CD4-positive, alpha-beta memory T cell (primary cell): Measurements from ENCODE around the gene WWP2. TPM values are rescaled to one million over a fixed set of nuclear protein-coding genes. Genes with fewer than 3 reads are reported as not detected.
"Not testable (repeated sequence)": the region's sequence is repeated elsewhere in the genome, so short reads cannot be mapped to it uniquely, and the experiment has no call there.

Experiments
- CTCF ChIA-PET: fragments of 350-600 bp; sonication (Branson Sonifier 250); formaldehyde crosslinking; loops from one replicate; lab custom pipeline; 2021; ENCODE audit warnings: inconsistent platforms; ENCODE audit not compliant: partially characterized antibody; lab: Charles Lee
- POLR2A ChIA-PET: fragments of 350-600 bp; sonication (Branson Sonifier 250); formaldehyde crosslinking; loops from one replicate; lab custom pipeline; 2021; ENCODE audit not compliant: partially characterized antibody; lab: Charles Lee
- DNase-seq, 5 donors: peaks; one replicate each; pipeline versions ENCODE4 v3.0.0 to v3.0.0-alpha.2; 2020 to 2022; ENCODE audit warnings: mixed read lengths in 1 of 5
- H3K27ac ChIP-seq: one replicate; pipeline ENCODE4 v1.7.0; 2013; ENCODE audit warnings: low read depth, low read length
- H3K27me3 ChIP-seq: 2 replicates; pipeline ENCODE4 v1.7.0; 2013; ENCODE audit warnings: mild to moderate bottlenecking, low read length, moderate library complexity; ENCODE audit not compliant: insufficient read depth
- H3K36me3 ChIP-seq: 2 replicates; pipeline ENCODE4 v1.7.0; 2013; ENCODE audit warnings: mild to moderate bottlenecking, low read length, moderate library complexity; ENCODE audit not compliant: insufficient read depth
- H3K4me1 ChIP-seq: 2 replicates; pipeline ENCODE4 v1.7.0; 2013; ENCODE audit warnings: mild to moderate bottlenecking, low read length, moderate library complexity; ENCODE audit not compliant: insufficient read depth
- H3K4me3 ChIP-seq, 2 donors: one replicate each; pipeline ENCODE4 v1.7.0; 2013; ENCODE audit warnings: low read length in 2 of 2, mild to moderate bottlenecking in 1 of 2
- H3K9me3 ChIP-seq, 2 donors: one replicate each; pipeline ENCODE4 v1.7.0; 2013; ENCODE audit warnings: low read length in 2 of 2, control low read depth in 1 of 2; ENCODE audit not compliant: control insufficient read depth in 1 of 2
- H3K27ac Mint-ChIP-seq, 7 donors: one replicate each; pipeline ENCODE4 v1.8.0; 2020 to 2021; ENCODE audit warnings: mixed read lengths in 7 of 7, mild to moderate bottlenecking in 6 of 7, inconsistent platforms in 3 of 7, moderate library complexity in 3 of 7
- H3K27me3 Mint-ChIP-seq, 2 donors: one replicate each; pipeline ENCODE4 v1.8.0; 2020 to 2021; ENCODE audit warnings: mixed read lengths in 2 of 2
- H3K36me3 Mint-ChIP-seq, 2 donors: one replicate each; pipeline ENCODE4 v1.8.0; 2020 to 2021; ENCODE audit warnings: mixed read lengths in 2 of 2, inconsistent platforms in 1 of 2, mild to moderate bottlenecking in 1 of 2
- H3K4me1 Mint-ChIP-seq, 4 donors: one replicate each; pipeline ENCODE4 v1.8.0; 2020 to 2021; ENCODE audit warnings: mixed read lengths in 4 of 4, mild to moderate bottlenecking in 1 of 4
- H3K4me3 Mint-ChIP-seq, 8 donors: one replicate each; pipeline ENCODE4 v1.8.0; 2020 to 2021; ENCODE audit warnings: mixed read lengths in 8 of 8, mild to moderate bottlenecking in 7 of 8, moderate library complexity in 6 of 8, inconsistent platforms in 3 of 8
- H3K9me3 Mint-ChIP-seq, 8 donors: one replicate each; pipeline ENCODE4 v1.8.0; 2020 to 2021; ENCODE audit warnings: mixed read lengths in 8 of 8, mild to moderate bottlenecking in 5 of 8, inconsistent platforms in 3 of 8, moderate library complexity in 1 of 8
- intact Hi-C: fragments of 100-400 bp; cut with micrococcal nuclease; formaldehyde crosslinking; loops from one replicate; pipeline ENCODE4 v1.15.1; 2023
- polyA plus RNA-seq, 2 donors: library from polyadenylated mRNA; unstranded; fragments of 300-500 nt; fragmentation: Illumina TruSeq; gene quantifications; one replicate each; pipeline ENCODE4 v1.2.3, GENCODE V29; 2021
- total RNA-seq, 2 experiments: library from RNA; stranded (reverse); gene quantifications; one replicate each; pipeline ENCODE4 v1.2.3, GENCODE V29; 2021

WWP2 gene
- total and polyA plus RNA-seq, 4 experiments from 2014 or later, result 27.8 to 77.0 (median 62.8) TPM

- Mint-ChIP-seq H3K9me3 (no peaks in the 10 kb centered on the region), H3K4me3 (no peak overlapping the region), H3K27me3 (no peaks in the 10 kb centered on the region), H3K36me3 (peaks cover 26 to 38% of the 10 kb centered on the region in 2 donors), H3K4me1 (peaks cover 0 to 2% (median under 1%) of the 10 kb centered on the region in 4 donors), H3K27ac (no peak overlapping the region)
- H3K9me3 ChIP-seq, result no peaks in the 10 kb centered on the region
- ChIA-PET POLR2A (no interaction called here), CTCF (interaction anchor here (1.2 kb wide), 1 partner anchor 13 kb away, joined by 3 read pairs; no protein-coding TSS in a partner anchor)
- intact Hi-C loops, result no loop called here
- no peak overlapping the region for H3K27ac ChIP-seq
- H3K36me3 ChIP-seq, result peaks cover 35% of the 10 kb centered on the region
- DNase-seq, result no peak
- no peaks in the 10 kb centered on the region for H3K27me3 ChIP-seq
- no peak overlapping the region for H3K4me3 ChIP-seq
- H3K4me1 ChIP-seq, result no peaks in the 10 kb centered on the region
Observed at GRCh38 chr16:69942099-69942491, 180.0 kb downstream of the WWP2 start.

- H3K9me3 Mint-ChIP-seq, result no peaks in the 10 kb centered on the region
- ChIA-PET POLR2A (no interaction called here), CTCF (no interaction called here)
- peaks cover 20 to 32% of the 10 kb centered on the region in 2 donors for H3K36me3 Mint-ChIP-seq
- H3K27ac Mint-ChIP-seq, result no peak overlapping the region
- no peaks in the 10 kb centered on the region for H3K27me3 ChIP-seq
- no peak overlapping the region for H3K27ac ChIP-seq
- no peaks in the 10 kb centered on the region for H3K4me1 ChIP-seq
- no peak for DNase-seq
- no peaks in the 10 kb centered on the region for H3K27me3 Mint-ChIP-seq
- no peak overlapping the region for H3K4me3 Mint-ChIP-seq
- intact Hi-C loops, result no loop called here
- peaks cover 30% of the 10 kb centered on the region for H3K36me3 ChIP-seq
- H3K4me3 ChIP-seq, result no peak overlapping the region
- H3K4me1 Mint-ChIP-seq, result peaks cover 0 to 2% (median under 1%) of the 10 kb centered on the region in 4 donors
- H3K9me3 ChIP-seq, result no peaks in the 10 kb centered on the region
Observed at GRCh38 chr16:69942627-69943170, 180.6 kb downstream of the WWP2 start.

- CTCF ChIA-PET, H3K4me3 ChIP-seq, H3K4me3 Mint-ChIP-seq, H3K27me3 ChIP-seq, H3K9me3 ChIP-seq, H3K4me1 Mint-ChIP-seq, POLR2A ChIA-PET, intact Hi-C loops, H3K27me3 Mint-ChIP-seq, H3K4me1 ChIP-seq, H3K9me3 Mint-ChIP-seq, H3K27ac ChIP-seq, DNase-seq: not testable (repeated sequence)
- peaks cover 16 to 30% of the 10 kb centered on the region in 2 donors for H3K36me3 Mint-ChIP-seq
- H3K27ac Mint-ChIP-seq, result peak overlapping the region in 1 of 7 donors; percentile 35
- peaks cover 23% of the 10 kb centered on the region for H3K36me3 ChIP-seq
Observed at GRCh38 chr16:69943241-69944036, 181.3 kb downstream of the WWP2 start.

- POLR2A ChIA-PET, H3K27ac Mint-ChIP-seq: not testable (repeated sequence)
Observed at GRCh38 chr16:69950411-69950810, 188.3 kb downstream of the WWP2 start.

GRCh38 chr16:69951017-69951671 lies 189.0 kb downstream of the WWP2 start, which contains the start of gene CLEC18A:
Gene CLEC18A (plus strand): TSS chr16:69951334. CDS start chr16:69951367, 33 bp downstream.
- H3K36me3 Mint-ChIP-seq, H3K4me1 Mint-ChIP-seq, CTCF ChIA-PET: not testable (repeated sequence)

More at GRCh38 chr16:69950411-69950810, 188.3 kb downstream of the WWP2 start:
- H3K9me3 ChIP-seq, H3K4me3 ChIP-seq, DNase-seq, H3K4me3 Mint-ChIP-seq, H3K27me3 Mint-ChIP-seq, H3K4me1 Mint-ChIP-seq, H3K27me3 ChIP-seq, H3K4me1 ChIP-seq, intact Hi-C loops, H3K9me3 Mint-ChIP-seq, H3K36me3 ChIP-seq, H3K36me3 Mint-ChIP-seq, H3K27ac ChIP-seq, CTCF ChIA-PET: not testable (repeated sequence)

GRCh38 chr16:69951672-69952031 lies 189.5 kb downstream of the WWP2 start:
- H3K9me3 Mint-ChIP-seq, intact Hi-C loops, H3K4me3 Mint-ChIP-seq, POLR2A ChIA-PET, H3K4me1 Mint-ChIP-seq, H3K4me1 ChIP-seq, CTCF ChIA-PET, H3K27me3 ChIP-seq, H3K36me3 ChIP-seq, H3K27ac Mint-ChIP-seq, H3K9me3 ChIP-seq, H3K36me3 Mint-ChIP-seq, H3K27ac ChIP-seq, H3K27me3 Mint-ChIP-seq, DNase-seq, H3K4me3 ChIP-seq: not testable (repeated sequence)

More at GRCh38 chr16:69951017-69951671, 189.0 kb downstream of the WWP2 start, which contains the start of gene CLEC18A:
- H3K27ac ChIP-seq, intact Hi-C loops, H3K4me3 Mint-ChIP-seq, H3K27me3 Mint-ChIP-seq, H3K9me3 Mint-ChIP-seq, H3K27ac Mint-ChIP-seq, H3K9me3 ChIP-seq, H3K27me3 ChIP-seq, H3K36me3 ChIP-seq, H3K4me1 ChIP-seq, H3K4me3 ChIP-seq, POLR2A ChIA-PET: not testable (repeated sequence)
- peak in 1 of 5 donors; percentile 9 for DNase-seq

GRCh38 chr16:69952116-69952515 lies 190.0 kb downstream of the WWP2 start:
- H3K4me3 ChIP-seq, H3K36me3 ChIP-seq, intact Hi-C loops, POLR2A ChIA-PET, H3K36me3 Mint-ChIP-seq, H3K27ac Mint-ChIP-seq, H3K27ac ChIP-seq, H3K9me3 Mint-ChIP-seq, H3K9me3 ChIP-seq, H3K27me3 Mint-ChIP-seq, CTCF ChIA-PET, DNase-seq, H3K4me3 Mint-ChIP-seq, H3K27me3 ChIP-seq, H3K4me1 Mint-ChIP-seq, H3K4me1 ChIP-seq: not testable (repeated sequence)
